Eye (tissue), 1 donor: ENCODE results near the gene BIRC5.

Experiments used
- DNase-seq: peaks from one replicate; pipeline ENCODE4 v3.0.0-alpha.2; 2015

BIRC5 gene

DNA sequence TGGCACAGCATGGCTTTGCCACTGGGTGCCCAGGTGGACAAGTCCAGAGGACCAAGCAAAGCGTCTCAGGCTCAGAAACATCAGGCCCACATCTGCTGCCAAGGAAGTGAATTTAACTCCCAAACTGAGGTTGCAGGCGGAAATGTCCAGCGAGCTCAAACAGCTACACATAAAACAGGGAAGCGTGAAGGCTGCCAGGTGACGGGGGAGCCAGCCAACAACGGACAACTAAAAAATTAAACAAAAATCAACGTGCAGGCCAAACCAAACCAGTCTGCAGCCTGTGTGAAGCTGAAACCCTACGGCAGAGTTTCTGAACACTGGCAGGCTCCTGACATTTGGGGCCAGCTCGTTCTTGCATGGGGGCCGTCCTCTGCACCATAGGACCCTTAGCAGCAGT is 29.7 kb upstream of the BIRC5 start:
- no peak for DNase-seq

DNA sequence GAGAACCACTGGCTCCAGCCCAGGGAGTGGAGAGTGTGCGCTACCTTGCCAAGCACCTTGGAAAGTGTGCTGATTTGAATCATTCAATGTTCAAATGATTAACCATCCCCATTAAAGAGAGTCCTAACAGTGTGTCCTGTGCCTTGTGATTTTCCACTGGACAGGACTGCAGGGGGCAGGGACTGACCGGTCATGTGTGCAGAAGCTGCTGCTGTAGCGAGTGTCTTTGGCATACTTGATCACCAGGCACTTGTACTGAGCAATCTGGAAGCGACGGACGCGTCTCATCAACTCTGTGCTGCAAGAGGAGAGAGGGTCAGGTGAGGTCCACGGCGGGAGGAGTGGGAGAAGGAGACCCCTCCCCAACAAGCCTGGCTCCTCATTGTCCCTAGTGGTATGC is 29.2 kb upstream of the BIRC5 start:
- DNase-seq: no peak

DNA sequence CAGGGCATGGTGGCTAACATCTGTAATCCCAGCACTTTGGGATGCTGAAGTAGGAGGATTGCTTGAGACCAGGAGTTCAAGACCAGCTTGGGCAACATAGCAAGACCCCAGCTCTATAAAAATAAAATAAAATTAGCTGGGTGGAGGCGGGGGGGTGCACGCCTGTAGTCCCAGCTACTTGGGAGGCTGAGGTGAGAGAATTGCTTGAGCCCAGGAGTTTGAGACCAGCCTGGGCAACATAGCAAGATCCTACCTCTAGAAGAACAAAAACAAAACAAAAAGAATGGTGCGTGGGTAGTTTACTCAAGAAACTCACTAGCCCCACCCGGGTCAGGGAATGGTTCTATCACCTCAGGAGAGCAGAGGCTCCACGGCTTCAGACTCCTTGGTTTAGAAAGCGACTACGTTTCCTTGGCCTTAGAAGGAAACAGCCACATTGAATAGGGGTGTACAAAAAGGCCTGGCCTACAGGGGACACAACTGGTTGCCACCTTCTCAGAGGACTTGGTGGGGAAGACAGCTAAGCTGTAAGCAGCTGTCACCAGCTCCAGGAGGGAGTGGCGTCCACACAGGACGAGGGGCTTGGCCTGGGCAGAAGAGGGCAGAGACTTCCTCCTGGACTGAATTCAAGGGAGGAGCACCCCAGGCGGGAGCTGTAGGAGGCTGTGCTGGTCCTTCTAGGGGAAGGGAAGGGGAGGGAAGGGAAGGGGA is 27.9 kb upstream of the BIRC5 start:
- DNase-seq: no peak

DNA sequence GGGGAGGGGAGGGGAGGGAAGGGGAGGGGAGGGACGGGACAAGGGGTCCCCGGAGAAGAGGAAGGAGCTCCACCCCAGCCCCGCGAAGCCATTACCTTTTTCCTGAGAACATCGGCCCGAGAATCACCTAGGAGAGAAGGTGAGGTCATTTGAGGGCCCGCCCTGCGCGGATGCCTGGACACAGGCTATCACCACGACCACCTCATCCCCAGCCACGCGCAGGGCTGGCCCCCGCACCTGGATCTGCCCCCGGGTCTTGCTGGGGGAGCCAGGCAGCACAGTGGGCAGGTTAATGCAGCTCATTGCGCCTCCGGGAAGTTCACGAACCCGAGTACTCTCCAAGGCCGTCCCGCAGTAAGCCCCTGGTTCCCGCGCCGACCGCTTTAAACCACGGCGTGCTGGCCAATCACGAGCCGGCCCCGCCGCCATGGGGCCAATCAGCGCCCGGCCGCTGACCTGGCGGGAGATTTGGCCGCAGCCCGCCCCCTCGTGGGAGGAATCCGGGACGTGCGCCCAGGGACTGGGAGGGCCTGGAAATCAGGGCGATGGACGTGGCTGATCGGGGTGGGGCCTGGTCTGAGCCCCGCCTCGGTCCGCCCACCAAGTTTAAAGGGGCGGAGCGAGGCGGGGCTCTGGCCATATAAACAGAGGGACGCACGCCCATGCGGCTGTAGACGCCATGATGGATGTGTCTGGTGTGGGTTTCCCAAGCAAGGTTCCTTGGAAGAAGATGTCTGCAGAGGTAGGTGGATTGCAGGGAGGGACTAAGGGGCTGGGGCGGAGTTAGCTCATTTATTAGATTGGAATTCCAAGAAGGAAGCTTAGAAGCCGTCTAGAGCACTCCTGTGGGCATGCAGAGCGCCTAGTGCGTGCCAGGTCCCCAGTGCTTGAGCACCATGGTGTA is 27.1 kb upstream of the BIRC5 start, which contains the start of the genes AFMID and TK1:
TSS of gene AFMID (plus strand) at position 671 of the 904 bp plus-strand sequence. CDS start at position 680, 9 bp downstream.
TSS of gene TK1 (minus strand) at position 361 of the 904 bp plus-strand sequence. CDS start at position 303, 58 bp downstream.
- peak; percentile 98 for DNase-seq

- DNase-seq: peak; percentile 15
Measured at GRCh38 chr17:78196716-78197115, 17.3 kb upstream of the BIRC5 start.

- DNase-seq: peak; percentile 75
Measured at GRCh38 chr17:78197147-78197832, 16.8 kb upstream of the BIRC5 start.

DNA sequence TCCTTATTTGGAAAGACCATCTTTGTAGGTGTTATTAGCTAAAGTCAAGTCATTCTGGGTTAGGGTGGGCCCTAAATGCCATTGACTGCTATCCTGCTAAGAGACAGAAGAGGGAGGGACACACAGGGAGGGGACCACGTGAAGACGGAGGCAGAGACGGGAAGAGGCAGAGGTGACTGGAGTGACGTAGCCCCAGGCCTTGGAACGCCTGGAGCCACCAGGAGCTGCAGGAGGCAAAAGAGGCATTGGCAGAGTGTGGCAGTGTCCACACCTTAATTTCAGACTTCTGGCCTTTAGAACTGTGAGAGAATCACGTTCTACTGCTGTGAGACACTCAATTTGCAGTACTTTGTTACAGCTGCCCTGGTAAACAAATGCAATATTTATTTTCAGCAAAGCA is 13.6 kb upstream of the BIRC5 start:
- DNase-seq: no peak

- no peak for DNase-seq
Measured at GRCh38 chr17:78202666-78203065, 11.4 kb upstream of the BIRC5 start.

DNA sequence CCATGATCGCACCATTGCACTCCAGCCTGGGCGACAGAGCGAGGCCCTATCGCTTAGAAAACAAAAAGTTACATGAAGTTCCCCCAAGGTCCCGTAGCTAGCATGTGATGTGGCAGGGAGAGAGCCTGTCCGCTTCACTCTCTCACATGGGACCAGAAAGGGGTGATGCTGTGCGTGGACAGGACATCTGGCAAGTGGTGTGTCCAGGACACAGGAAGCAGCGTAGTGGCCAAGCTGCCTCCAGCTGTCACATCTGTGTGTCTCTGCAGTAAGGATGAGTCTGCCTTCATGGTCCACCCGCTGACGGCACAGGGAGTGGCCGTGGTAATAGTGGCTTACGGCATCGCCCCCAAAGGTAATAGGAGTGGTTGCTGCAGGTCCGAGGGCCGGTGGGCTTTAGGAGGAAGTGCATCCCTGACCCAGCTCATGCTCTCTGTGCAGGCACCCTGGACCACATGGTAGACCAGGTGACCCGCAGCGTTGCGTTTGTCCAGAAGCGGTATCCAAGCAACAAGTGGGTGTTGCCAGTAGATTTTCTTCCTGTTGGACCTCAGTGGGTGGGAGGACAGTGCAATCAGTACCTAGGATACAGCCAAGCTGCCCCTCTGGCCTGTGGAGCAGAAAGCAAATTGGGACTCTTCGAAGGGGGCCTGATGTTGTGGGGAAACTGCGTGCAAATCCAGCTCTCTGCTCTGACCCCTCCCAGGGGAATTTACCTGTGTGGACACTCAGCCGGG is 9.5 kb upstream of the BIRC5 start:
- DNase-seq: no peak

DNA sequence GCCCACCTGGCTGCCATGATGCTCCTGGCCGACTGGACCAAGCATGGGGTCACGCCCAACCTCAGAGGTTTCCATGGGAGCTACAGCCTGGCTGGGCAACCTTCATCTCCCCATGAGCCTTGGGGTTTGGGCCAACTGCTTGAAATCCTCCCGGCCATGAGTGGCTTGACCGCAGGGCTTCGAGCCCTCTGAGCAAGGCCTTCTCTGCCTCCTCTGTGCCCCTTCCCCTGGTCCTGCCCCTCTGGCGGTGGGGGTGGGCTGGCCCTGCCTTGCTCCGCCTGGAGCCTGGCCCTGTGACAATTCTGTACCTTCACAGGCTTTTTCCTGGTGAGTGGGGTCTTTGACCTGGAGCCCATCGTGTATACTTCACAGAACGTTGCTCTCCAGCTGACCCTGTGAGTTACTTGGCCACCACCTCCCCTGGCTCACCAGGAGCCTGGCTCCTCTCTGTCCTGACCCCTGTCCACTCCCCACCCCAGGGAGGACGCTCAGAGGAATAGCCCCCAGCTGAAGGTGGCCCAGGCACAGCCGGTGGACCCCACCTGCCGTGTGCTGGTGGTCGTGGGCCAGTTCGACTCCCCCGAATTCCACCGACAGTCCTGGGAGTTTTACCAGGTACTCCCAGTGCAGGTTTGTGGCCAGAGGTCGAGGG is 8.8 kb upstream of the BIRC5 start:
- no peak for DNase-seq

- DNase-seq: no peak
Measured at GRCh38 chr17:78206298-78206697, 7.8 kb upstream of the BIRC5 start.

- no peak for DNase-seq
Measured at GRCh38 chr17:78208486-78208885, 5.6 kb upstream of the BIRC5 start.

GRCh38 chr17:78210111-78210510 is 3.9 kb upstream of the BIRC5 start:
- DNase-seq: no peak

- DNase-seq: no peak
Measured at GRCh38 chr17:78211032-78211431, 3.0 kb upstream of the BIRC5 start.

GRCh38 chr17:78214706-78215061 is 631 bp downstream of the BIRC5 start:
- no peak for DNase-seq

GRCh38 chr17:78219396-78220150 is 5.5 kb downstream of the BIRC5 start:
- DNase-seq: no peak

GRCh38 chr17:78223061-78223460 is 9.0 kb downstream of the BIRC5 start:
- no peak for DNase-seq

DNA sequence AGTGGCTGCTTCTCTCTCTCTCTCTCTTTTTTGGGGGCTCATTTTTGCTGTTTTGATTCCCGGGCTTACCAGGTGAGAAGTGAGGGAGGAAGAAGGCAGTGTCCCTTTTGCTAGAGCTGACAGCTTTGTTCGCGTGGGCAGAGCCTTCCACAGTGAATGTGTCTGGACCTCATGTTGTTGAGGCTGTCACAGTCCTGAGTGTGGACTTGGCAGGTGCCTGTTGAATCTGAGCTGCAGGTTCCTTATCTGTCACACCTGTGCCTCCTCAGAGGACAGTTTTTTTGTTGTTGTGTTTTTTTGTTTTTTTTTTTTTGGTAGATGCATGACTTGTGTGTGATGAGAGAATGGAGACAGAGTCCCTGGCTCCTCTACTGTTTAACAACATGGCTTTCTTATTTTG is 9.7 kb downstream of the BIRC5 start:
- DNase-seq: no peak

GRCh38 chr17:78224231-78225087 is 10.4 kb downstream of the BIRC5 start:
- DNase-seq: peak; percentile 63
